Medulla oblongata (tissue), 1 donor: Measurements from ENCODE around the gene UGGT2.
"Not testable (repeated sequence)": the region's sequence is repeated elsewhere in the genome, so short reads cannot be mapped to it uniquely, and the experiment has no call there.

Experiments
- DNase-seq: peaks from one replicate; pipeline ENCODE4 v3.0.0-alpha.2; 2015; ENCODE audit errors: extremely low spot score

UGGT2 gene

GRCh38 chr13:95982144-95982543, 71.1 kb downstream of the UGGT2 start:
- no peak for DNase-seq

GRCh38 chr13:95972651-95973050, 80.5 kb downstream of the UGGT2 start:
- DNase-seq = not testable (repeated sequence)

DNA sequence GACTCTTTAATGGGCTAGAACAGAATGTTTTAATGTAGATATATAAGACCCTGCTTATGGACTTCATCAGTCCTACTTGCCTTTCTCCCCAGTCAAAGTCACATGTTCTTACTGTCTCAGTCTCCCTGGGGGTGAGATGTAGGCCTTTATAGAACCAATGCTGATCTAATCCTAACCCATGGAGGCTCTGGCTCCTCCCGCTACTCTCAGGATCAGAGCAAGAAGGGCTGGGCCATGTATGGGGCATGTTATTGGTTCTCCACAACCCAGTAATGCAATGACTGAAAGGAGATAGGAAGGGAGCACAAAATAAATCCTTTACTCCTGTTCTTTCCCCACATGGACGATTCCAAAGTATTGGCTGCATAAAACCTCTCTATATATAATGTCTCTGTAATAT, 82.3 kb downstream of the UGGT2 start:
- DNase-seq = no peak

- no peak for DNase-seq
Measured at GRCh38 chr13:95968906-95969305, 84.3 kb downstream of the UGGT2 start.

DNA sequence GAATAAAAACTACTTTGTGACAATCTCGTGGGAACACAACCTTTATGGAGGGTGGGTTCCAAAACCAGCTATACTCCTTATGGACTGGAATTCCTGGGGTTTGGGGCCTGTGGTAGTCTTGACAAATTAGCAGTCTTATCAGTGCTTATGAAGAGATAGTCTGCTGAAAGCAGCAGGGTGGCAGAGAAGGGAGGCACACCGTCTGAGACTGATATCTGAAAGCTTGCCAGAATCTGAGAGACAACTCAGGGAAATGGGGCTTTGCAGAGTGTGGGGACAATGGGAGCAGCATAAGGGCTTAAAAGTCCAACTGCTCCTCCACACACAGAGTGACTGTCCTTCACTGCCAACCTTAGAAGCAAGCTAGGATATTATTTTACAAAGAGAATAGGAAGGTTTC, 95.9 kb downstream of the UGGT2 start:
- DNase-seq = no peak

DNA sequence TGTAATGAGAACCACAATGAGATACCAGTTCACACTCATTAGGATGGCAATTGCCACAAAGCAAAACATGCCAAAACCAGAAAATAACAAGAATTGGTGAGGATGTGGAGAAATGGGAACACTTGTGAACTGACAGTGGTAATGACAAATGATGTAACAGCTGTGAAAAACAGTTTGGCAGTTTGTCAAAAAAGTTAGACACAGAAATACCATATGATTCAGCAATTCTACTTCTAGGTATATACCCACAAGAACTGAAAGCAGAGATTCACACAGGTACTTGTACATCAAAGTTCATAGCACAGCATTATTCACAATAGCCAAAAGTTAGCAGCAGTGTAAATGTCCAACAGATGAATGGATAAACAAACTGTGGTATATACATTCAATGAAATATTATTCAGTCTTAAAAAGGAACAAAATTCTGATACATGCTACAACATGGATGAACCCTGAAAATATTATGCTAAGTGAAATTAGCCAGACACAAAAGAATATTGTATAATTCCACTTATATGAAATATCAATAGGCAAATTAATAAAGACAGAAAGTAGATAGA, 96.5 kb downstream of the UGGT2 start:
- no peak for DNase-seq

DNA sequence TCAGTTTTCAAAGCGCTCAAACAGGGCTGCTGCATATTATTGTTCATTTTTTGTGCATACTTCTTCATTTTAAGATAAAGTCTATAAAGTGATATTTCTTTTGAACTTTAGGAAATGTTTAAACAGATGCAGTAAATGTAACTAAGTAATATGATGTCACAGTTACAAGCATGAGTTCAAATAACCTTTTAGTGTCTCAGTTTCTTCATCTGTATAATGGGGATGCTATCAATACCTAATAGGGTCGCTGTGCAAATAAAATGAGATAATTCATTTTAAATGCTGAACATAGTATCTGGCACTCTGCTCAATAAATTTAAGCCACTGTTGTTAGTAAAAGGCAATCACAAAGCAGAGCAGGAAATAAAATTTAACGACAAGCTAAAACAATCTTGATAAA, 97.5 kb downstream of the UGGT2 start:
- no peak for DNase-seq

DNA sequence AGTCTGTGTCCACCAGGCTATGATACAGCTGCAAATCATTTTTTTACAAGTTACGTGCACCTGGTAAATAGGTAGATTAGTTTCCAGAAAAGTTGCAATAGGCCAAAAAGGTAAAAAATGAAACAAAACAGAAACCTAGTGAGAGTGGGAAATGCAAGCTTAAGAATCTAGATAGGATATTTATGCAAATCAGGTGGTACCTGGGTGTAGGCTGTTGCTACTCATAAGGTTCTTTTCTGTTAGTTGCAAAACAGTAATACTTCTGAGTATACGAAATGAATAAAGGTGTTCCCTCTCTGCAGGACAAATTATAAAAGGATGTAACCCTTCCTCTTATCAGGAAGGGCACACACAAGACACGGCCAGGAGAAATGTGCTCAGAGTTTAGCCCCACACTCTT, 97.9 kb downstream of the UGGT2 start:
- DNase-seq = no peak

- DNase-seq = no peak
Measured at GRCh38 chr13:95954266-95954665, 98.9 kb downstream of the UGGT2 start.

GRCh38 chr13:95950103-95950502, 103.1 kb downstream of the UGGT2 start:
- DNase-seq = no peak

- DNase-seq = no peak
Measured at GRCh38 chr13:95948656-95949055, 104.5 kb downstream of the UGGT2 start.

DNA sequence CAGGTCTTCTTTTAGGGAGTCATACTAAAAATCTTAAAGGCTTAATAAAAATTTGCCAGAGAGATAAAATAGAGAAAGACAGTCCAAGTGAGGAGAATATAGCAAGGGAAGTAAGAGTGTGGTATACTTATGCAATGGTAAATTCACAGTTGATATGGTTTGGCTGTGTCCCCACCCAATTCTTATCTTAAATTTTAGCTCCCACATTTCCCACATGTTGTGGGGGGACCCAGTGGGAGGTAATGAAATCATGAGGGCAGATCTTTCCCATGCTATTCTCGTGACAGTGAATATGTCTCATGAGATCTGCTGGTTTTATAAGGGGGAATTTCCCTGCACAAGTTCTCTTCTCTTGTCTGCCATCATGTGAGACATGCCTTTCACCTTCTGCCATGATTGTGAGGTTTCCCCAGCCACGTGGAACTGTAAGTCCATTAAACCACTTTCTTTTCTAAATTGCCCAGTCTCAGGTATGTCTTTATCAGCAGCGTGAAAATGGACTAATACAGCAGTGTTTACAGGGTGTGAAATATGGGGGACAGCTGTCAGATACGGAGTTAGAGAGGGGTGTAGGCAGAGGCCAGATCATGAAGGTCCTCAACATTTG, 115.4 kb downstream of the UGGT2 start:
- DNase-seq = no peak

GRCh38 chr13:95931300-95932025, 121.7 kb downstream of the UGGT2 start:
- DNase-seq = no peak

GRCh38 chr13:95929430-95929829, 123.8 kb downstream of the UGGT2 start:
- no peak for DNase-seq

GRCh38 chr13:95928367-95928906, 124.8 kb downstream of the UGGT2 start:
- not testable (repeated sequence) for DNase-seq

GRCh38 chr13:95926231-95926630, 127.0 kb downstream of the UGGT2 start:
- DNase-seq = no peak

GRCh38 chr13:95924389-95924994, 128.7 kb downstream of the UGGT2 start:
- no peak for DNase-seq

- DNase-seq = no peak
Measured at GRCh38 chr13:95921485-95921884, 131.7 kb downstream of the UGGT2 start.

DNA sequence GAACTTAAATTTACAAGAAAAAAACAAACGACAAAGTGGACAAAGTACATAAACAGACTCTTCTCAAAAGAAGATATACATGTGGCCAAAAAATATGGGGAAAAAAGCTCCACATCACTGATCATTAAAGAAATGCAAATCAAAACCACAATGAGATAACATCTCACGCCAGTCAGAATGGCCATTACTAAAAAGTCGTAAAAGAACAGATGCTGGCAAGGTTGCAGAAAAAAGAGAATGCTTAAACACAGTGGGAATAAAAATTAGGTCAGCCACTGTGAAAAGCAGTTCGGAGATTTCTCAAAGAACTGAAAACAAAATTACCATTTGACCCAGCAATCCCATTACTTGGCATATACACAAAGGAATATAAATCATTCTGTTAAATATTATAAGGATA, 132.7 kb downstream of the UGGT2 start:
- no peak for DNase-seq

GRCh38 chr13:95918860-95919259, 134.3 kb downstream of the UGGT2 start:
- no peak for DNase-seq

DNA sequence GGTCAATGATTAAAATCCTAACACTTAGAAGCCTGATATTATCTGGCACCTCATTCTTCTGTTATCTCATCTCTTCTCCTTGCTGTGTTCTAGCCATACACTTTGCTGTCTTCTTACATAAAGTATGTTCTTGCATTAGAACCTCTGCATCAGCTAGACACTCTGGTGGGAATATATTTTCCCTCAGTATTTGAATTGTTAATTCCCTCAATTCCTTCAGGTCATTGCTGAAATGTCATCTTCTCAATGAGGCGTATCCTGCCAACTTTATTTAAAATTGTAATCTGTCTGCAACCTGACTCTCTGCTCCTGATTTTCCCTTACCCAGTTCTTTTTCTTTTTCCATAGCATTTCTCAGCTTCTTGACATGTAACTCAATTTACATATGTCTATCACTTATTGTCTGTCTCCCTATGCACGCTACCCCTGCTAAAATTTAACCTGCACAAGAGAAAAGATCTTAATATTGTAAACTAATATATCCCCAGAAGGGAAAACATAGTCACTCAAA, 138.2 kb downstream of the UGGT2 start:
- DNase-seq = no peak

GRCh38 chr13:95906999-95907398, 146.2 kb downstream of the UGGT2 start:
- DNase-seq = no peak
